Activated naive CD4-positive, alpha-beta T cell treated with anti-CD3 and anti-CD28 coated beads, Interleukin-2, amount 10 ng/mL, durations not matched to agents 7 days and 5 days (primary cell): ENCODE results near the gene STYK1.
"Not testable (repeated sequence)": the region's sequence is repeated elsewhere in the genome, so short reads cannot be mapped to it uniquely, and the experiment has no call there.

Source experiments
- CTCF ChIA-PET: fragments of 350-600 bp; sonication (Branson Sonifier 250); formaldehyde crosslinking; loops from one replicate; lab custom pipeline; 2021; ENCODE audit warnings: antibody characterized with exemption; lab: Charles Lee
- DNase-seq: peaks from one replicate; pipeline ENCODE4 v3.0.0-alpha.2; 2020
- H3K27ac Mint-ChIP-seq: one replicate; pipeline ENCODE4 v1.8.0; 2021; ENCODE audit warnings: mild to moderate bottlenecking, moderate library complexity, mixed read lengths
- H3K27me3 Mint-ChIP-seq: one replicate; pipeline ENCODE4 v1.8.0; 2021; ENCODE audit warnings: mild to moderate bottlenecking, mixed read lengths
- H3K36me3 Mint-ChIP-seq: one replicate; pipeline ENCODE4 v1.8.0; 2021; ENCODE audit warnings: mixed read lengths
- H3K4me1 Mint-ChIP-seq: one replicate; pipeline ENCODE4 v1.8.0; 2021; ENCODE audit warnings: mixed read lengths
- H3K4me3 Mint-ChIP-seq: one replicate; pipeline ENCODE4 v1.8.0; 2021; ENCODE audit warnings: mild to moderate bottlenecking, moderate library complexity, mixed read lengths
- H3K9me3 Mint-ChIP-seq: one replicate; pipeline ENCODE4 v1.8.0; 2021; ENCODE audit warnings: mixed read lengths

Gene STYK1

DNA sequence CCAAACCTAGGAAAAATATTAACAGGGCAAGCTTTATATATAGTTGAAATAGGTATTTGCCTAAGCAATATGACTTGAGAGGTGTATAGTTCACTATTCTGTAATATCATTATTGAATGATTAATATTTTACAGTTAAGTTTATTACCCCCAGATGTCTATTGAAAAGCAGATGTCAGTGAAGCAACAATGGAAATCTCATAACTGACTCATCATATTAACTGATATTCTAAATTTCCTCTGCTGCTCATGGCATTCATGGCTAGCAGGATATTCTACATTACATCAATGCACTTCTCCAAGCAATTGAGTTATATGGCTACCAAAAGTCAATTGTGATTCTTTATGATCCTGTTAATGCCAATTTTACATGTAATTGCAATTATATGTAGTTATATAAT lies 50.7 kb downstream of the STYK1 start:
- no peak overlapping the region for H3K4me3 Mint-ChIP-seq
- H3K4me1 Mint-ChIP-seq = no peaks in the 10 kb centered on the region
- no peaks in the 10 kb centered on the region for H3K9me3 Mint-ChIP-seq
- CTCF ChIA-PET = no interaction called here
- H3K27ac Mint-ChIP-seq = no peak overlapping the region
- no peaks in the 10 kb centered on the region for H3K36me3 Mint-ChIP-seq
- DNase-seq = no peak
- H3K27me3 Mint-ChIP-seq = peaks cover 19% of the 10 kb centered on the region

DNA sequence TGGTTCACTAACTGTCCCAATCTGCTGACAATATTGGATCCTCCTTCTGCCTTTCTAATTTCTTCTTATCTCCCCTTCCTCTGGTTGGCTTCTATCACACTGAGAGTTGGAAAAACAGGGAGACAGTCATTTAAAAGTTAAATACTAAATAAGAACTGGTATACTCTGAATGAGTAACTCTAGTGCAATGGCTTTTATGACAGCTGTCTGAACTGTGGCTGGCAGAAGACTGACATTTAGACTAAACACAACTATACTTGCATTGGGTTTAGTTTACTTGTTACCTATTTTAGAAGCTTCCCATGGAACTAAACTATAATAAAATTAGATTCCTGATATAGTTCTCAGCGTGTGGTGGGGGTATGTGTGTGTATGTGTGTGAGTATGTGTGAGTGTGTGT lies 52.6 kb downstream of the STYK1 start:
- CTCF ChIA-PET = no interaction called here
- no peaks in the 10 kb centered on the region for H3K4me1 Mint-ChIP-seq
- no peak overlapping the region for H3K27ac Mint-ChIP-seq
- no peaks in the 10 kb centered on the region for H3K36me3 Mint-ChIP-seq
- no peak overlapping the region for H3K4me3 Mint-ChIP-seq
- peaks cover 17% of the 10 kb centered on the region for H3K27me3 Mint-ChIP-seq
- no peaks in the 10 kb centered on the region for H3K9me3 Mint-ChIP-seq
- no peak for DNase-seq

DNA sequence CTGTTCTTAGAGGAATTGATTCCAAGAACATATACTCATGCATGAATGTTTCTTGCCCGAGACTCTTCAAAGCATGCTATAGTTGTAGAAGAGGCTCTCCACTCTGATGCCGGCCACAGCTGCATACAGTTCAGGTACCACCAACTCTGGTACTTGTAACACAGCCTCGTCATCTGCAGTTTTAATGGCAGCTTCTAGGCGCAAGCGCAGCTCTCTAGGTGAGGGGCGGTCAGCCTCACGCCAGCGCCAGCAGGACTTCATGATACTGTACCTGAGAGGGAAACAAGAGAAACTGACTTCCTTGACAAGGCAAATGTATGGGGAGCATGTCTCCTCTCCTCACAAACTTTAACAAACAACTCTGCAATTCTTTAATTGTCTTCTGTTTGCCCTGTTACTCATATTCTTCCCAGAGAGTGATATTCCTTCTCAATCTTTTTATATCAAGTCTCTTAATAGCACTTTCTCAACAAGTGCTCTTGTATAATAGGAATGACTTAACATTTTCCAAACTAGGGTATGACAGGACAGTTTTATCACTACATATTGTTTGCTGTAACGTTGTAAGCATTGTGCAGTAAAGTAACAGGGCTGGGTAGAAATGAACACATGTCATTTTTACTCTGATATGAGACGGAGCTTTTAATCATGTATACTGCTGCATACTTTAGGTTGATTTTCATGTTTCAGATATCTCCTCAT lies 53.6 kb downstream of the STYK1 start:
- Mint-ChIP-seq H3K4me3 (no peak overlapping the region), H3K36me3 (no peaks in the 10 kb centered on the region), H3K27me3 (peaks cover 19% of the 10 kb centered on the region), H3K4me1 (no peaks in the 10 kb centered on the region), H3K27ac (no peak overlapping the region), H3K9me3 (no peaks in the 10 kb centered on the region)
- CTCF ChIA-PET = no interaction called here
- no peak for DNase-seq

DNA sequence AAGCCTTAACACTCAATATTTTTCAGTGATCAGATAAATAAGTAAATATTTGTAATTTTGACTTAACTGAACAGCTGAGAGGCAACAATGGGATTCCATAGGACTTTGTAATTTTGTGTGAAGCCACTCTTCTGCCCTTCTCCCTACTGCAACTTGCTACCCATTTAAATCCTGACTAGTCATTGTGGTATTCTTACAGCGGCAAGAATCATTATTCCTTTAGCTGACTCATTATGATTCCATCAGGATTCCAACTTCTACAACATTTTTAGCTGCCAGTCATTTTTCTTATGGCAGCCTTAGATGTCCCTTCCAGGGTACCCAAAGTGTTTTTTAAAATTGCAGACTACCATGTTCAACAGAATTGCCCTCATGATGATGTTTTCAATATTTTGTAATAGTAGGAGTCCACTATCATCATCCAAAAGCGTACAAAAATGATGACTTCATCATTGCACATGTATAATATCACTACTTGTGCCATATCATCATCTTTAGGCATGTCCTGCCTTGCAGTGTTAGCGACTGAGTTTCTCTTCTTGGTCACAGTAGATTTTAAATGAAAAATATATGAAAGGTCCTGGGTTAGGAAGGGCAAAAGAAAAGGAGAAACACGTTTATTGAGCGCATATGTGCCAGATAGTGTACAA lies 55.4 kb downstream of the STYK1 start:
- CTCF ChIA-PET = no interaction called here
- Mint-ChIP-seq H3K4me3 (no peak overlapping the region), H3K27me3 (peaks cover 19% of the 10 kb centered on the region), H3K36me3 (peaks cover under 1% of the 10 kb centered on the region), H3K4me1 (peaks cover 6% of the 10 kb centered on the region), H3K27ac (no peak overlapping the region), H3K9me3 (no peaks in the 10 kb centered on the region)
- DNase-seq = no peak

DNA sequence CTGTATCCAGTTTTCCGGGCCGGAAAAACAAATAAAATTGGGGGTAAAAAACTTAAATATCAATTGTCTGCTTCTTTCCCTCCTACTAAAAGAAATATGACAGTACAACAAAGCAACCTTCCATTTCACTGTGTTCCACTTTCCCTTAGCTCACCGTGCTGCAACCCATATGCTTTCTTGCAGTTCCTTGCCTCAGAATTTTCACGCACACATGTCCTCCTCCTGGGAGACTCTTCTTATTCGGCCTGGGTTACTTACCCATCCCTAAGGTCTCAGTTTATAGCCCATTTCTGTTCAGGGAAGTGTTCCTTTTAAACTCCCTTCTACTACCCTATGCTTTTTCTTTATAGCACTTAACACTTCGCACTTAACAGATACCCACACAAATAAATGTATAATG lies 56.0 kb downstream of the STYK1 start:
- Mint-ChIP-seq H3K36me3 (peaks cover 6% of the 10 kb centered on the region), H3K4me1 (peaks cover 11% of the 10 kb centered on the region), H3K9me3 (no peaks in the 10 kb centered on the region), H3K27me3 (peaks cover 22% of the 10 kb centered on the region), H3K27ac (no peak overlapping the region), H3K4me3 (no peak overlapping the region)
- DNase-seq = no peak
- CTCF ChIA-PET = no interaction called here

DNA sequence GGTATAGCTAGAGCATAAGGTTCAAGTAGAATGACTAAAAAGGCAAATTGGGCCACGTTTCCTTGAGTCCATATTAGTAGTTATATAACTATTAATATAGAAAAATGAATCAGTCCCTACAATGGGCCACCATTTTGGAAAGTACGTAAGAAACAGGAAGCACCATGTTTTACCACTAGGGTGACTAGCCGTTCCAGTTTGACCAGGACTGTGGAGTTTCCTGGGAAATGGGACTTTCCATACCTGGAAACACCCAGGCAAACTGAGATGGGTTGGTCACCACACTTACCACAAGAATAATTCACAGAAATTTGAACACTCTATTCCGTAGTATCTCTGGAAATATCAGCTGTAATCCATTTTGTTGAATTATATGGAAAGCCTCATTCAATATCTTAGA lies 58.3 kb downstream of the STYK1 start:
- Mint-ChIP-seq H3K4me1 (peaks cover 30% of the 10 kb centered on the region), H3K27ac (no peak overlapping the region), H3K9me3 (no peaks in the 10 kb centered on the region), H3K27me3 (peaks cover 22% of the 10 kb centered on the region), H3K36me3 (peaks cover 15% of the 10 kb centered on the region), H3K4me3 (peak overlapping the region; percentile 8)
- CTCF ChIA-PET = interaction anchor here (1.1 kb wide), 1 partner anchor 380 kb away, joined by 3 read pairs; no protein-coding TSS in a partner anchor
- DNase-seq = no peak

DNA sequence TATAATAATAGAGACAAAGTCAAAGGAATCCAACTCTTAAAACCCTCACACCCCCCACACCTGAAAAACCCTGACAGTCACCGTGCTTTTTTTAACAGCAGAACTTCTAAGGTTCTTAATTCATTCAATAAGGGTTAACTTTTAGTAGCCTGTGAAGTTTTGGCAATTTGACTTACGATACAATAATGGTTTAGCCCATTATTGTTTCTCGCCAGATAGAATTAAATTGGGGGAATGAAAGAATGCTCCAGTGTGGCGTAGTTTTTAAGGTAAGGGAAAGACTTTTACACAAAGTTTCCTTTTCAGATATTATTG lies 59.8 kb downstream of the STYK1 start:
- CTCF ChIA-PET = no interaction called here
- H3K4me1 Mint-ChIP-seq = peaks cover 35% of the 10 kb centered on the region
- H3K9me3 Mint-ChIP-seq = no peaks in the 10 kb centered on the region
- peaks cover 14% of the 10 kb centered on the region for H3K27me3 Mint-ChIP-seq
- H3K36me3 Mint-ChIP-seq = peaks cover 26% of the 10 kb centered on the region
- H3K27ac Mint-ChIP-seq = peak overlapping the region; percentile 99
- peak overlapping the region; percentile 99 for H3K4me3 Mint-ChIP-seq
- no peak for DNase-seq

DNA sequence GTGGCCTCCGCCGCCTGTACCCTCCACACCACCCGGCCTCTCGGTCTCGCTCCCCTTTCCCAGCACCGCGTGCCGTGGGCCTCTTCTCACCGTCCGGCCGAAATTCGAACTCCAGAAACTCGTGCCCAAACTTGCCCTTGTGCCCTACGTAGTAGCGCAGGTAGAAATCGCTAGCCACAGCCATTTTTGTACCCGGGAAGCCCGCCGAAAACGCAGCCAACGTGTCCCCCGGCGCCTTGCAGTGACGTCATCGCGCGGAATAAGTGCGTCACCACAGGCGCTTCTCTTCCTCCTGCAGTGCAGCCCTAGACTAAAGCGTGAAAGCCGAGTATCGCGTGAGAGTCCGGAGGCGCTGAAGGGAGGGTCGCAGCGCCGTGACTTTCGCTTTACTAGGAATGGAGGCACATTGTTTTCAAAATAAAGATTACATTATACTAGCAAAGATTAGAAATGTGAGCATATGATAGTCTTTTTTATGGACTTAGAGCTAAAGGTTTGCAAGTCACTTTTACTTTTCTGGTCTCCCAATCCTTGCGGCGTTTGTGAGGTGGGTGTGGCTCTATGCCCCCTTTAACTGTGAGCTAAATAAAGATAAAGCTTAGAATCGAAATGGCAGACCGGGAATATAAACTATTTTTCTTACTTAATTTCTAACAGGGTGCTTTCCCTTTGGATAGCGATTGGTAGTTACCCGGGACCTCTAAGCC lies 60.4 kb downstream of the STYK1 start, which contains the start of gene MAGOHB:
TSS of gene MAGOHB (minus strand) at position 261 of the 707 bp plus-strand sequence. CDS start at position 184, 77 bp downstream.
- CTCF ChIA-PET = no interaction called here

DNA sequence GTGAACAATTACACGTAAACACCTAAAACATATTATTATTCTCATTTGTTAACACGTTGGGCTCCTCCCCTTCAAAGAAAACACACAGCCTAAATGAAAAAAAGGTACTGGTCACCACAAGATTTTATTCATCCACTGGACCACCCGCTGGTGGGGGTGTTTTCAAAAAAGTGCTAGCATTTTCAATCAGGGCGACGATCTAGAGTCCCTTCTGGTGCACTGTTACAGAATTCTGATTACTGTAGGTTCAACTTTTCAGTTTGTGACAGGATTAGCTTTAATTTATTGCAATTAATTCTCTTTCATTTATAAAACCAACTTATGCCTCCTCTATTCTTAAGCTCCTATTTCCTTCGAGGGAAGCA lies 60.9 kb downstream of the STYK1 start:
- CTCF ChIA-PET = no interaction called here
- H3K27ac Mint-ChIP-seq = peak overlapping the region; percentile 99
- H3K9me3 Mint-ChIP-seq = no peaks in the 10 kb centered on the region
- H3K4me1 Mint-ChIP-seq = peaks cover 35% of the 10 kb centered on the region
- DNase-seq = no peak
- H3K27me3 Mint-ChIP-seq = peaks cover 13% of the 10 kb centered on the region
- H3K4me3 Mint-ChIP-seq = peak overlapping the region; percentile 99
- H3K36me3 Mint-ChIP-seq = peaks cover 33% of the 10 kb centered on the region

More for the DNA sequence above, 60.4 kb downstream of the STYK1 start, which contains the start of gene MAGOHB:
- DNase-seq = peak; percentile 99
- H3K4me1 Mint-ChIP-seq = peaks cover 35% of the 10 kb centered on the region
- peak within 1 kb of the TSS; percentile 99 for H3K27ac Mint-ChIP-seq
- peaks cover 14% of the 10 kb centered on the region for H3K27me3 Mint-ChIP-seq
- H3K36me3 Mint-ChIP-seq = peaks cover 29% of the 10 kb centered on the region
- H3K9me3 Mint-ChIP-seq = no peaks in the 10 kb centered on the region
- peak within 1 kb of the TSS; percentile 99 for H3K4me3 Mint-ChIP-seq

DNA sequence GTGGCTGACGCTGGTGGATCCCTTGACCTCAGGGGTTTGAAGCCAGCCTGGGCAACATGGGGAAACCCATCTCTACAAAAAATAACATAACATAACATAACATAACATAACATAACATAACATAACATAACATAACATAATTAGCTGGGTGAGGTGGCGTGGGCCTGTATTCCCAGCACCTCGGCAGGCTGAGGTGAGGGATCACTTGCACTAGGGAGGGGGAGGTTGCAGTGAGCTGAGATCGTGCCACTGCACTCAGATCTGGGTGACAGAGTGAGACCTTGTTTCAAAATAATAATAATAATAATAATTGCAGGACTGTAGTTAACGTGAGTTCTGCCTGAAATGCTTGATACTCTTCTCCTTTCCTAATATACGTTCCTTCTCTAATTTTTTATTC lies 61.7 kb downstream of the STYK1 start:
- H3K36me3 Mint-ChIP-seq = peaks cover 42% of the 10 kb centered on the region
- H3K27ac Mint-ChIP-seq = peak overlapping the region; percentile 99
- DNase-seq = no peak
- peak overlapping the region; percentile 99 for H3K4me3 Mint-ChIP-seq
- no peaks in the 10 kb centered on the region for H3K9me3 Mint-ChIP-seq
- H3K27me3 Mint-ChIP-seq = peaks cover 9% of the 10 kb centered on the region
- H3K4me1 Mint-ChIP-seq = peaks cover 35% of the 10 kb centered on the region
- CTCF ChIA-PET = no interaction called here

DNA sequence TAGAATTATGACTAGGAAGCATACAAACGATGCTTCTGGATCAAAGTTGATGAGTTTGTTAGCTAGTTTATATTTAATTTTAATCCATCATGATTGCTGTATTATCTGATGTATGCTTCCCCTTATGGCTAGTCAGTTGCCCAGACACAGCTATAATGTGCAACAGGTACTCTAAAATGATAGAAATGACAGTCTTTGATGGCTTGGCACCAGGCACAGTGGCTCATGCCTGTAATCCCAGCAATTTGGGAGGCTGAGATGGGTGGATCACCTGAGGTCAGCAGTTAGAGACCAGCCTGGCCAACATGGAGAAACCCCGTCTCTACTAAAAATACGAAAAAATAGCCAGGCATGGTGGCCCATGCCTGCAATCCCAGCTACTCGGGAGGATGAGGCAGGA lies 62.6 kb downstream of the STYK1 start:
- peaks cover 47% of the 10 kb centered on the region for H3K36me3 Mint-ChIP-seq

DNA sequence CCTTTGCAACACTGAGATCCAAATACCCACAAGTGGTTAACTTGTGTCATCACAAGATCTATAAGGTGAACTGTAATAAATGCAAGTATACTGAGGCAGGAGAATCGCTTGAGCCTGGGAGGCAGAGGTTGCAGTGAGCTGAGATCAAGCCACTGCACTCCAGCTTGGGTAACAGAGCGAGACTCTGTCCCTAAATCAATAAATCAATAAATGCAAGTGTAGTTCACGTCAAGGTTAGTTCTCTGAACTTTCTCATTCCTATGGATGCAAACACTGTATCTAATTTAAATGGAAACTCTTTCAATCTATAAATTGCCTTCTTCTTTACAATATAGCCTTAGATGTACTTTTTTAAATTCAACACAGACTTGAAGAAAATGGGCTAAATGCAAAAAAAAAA lies 63.7 kb downstream of the STYK1 start:
- Mint-ChIP-seq H3K36me3 (peaks cover 55% of the 10 kb centered on the region), H3K4me3 (no peak overlapping the region), H3K4me1 (peaks cover 35% of the 10 kb centered on the region), H3K27me3 (peaks cover 7% of the 10 kb centered on the region), H3K27ac (no peak overlapping the region), H3K9me3 (no peaks in the 10 kb centered on the region)
- no peak for DNase-seq
- CTCF ChIA-PET = no interaction called here

More for the DNA sequence above, 62.6 kb downstream of the STYK1 start:
- H3K4me3 Mint-ChIP-seq, H3K27ac Mint-ChIP-seq, H3K9me3 Mint-ChIP-seq, CTCF ChIA-PET, DNase-seq, H3K27me3 Mint-ChIP-seq: not testable (repeated sequence)
- peaks cover 35% of the 10 kb centered on the region for H3K4me1 Mint-ChIP-seq

DNA sequence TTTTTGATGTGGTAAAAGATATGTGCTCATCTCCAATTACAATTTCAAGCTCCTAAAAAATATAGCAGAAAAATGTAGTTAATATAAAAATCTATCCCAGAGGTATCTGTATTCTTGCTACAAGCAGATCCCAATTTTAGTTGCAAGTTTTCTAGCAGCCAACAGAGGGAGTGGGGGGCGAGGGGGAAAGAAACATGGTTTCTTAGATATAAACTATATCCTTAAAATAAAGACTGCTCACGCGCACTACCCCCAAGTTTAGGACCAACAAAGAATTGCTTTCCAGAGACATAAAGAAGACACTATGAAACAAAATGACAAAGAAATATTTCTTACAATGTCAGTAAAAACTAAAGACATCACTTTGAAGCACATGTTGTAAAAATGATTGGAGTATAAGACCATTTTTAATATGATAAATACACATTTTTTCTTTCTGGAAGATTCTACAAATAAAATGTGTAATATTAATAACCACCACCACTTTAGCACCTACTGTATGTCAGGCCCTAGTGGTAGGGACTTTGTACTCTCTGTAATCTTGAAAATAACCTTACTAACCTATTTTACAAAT lies 65.9 kb downstream of the STYK1 start:
- DNase-seq = no peak
- peaks cover 25% of the 10 kb centered on the region for H3K4me1 Mint-ChIP-seq
- CTCF ChIA-PET = no interaction called here
- H3K4me3 Mint-ChIP-seq = no peak overlapping the region
- peaks cover 60% of the 10 kb centered on the region for H3K36me3 Mint-ChIP-seq
- H3K27ac Mint-ChIP-seq = no peak overlapping the region
- no peaks in the 10 kb centered on the region for H3K27me3 Mint-ChIP-seq
- no peaks in the 10 kb centered on the region for H3K9me3 Mint-ChIP-seq

DNA sequence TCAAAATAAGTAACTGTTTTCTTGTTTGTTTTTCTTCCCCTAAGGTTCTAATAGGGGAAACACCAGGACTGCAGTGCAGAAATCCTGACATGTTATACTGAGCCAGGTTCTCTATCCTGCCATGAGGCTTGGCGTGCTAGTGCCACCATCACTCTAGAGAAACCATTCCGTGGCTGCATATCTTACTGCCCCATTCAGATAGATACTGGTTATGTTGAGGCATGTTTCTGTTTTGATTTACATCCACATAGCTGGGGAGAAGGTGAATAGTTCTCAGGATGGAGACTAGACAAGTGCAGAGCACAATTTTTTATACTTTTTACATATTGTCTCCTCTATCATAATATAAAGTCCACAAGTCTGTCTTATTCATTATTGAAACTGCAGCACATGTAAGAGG lies 72.0 kb downstream of the STYK1 start:
- no peaks in the 10 kb centered on the region for H3K27me3 Mint-ChIP-seq
- no peak overlapping the region for H3K27ac Mint-ChIP-seq
- DNase-seq = no peak
- peaks cover 35% of the 10 kb centered on the region for H3K36me3 Mint-ChIP-seq
- H3K4me3 Mint-ChIP-seq = no peak overlapping the region
- CTCF ChIA-PET = no interaction called here
- no peaks in the 10 kb centered on the region for H3K9me3 Mint-ChIP-seq
- no peaks in the 10 kb centered on the region for H3K4me1 Mint-ChIP-seq
